NCI-H1417 (cell line): ENCODE results near the gene PPRC1.
"Not testable (repeated sequence)": the region's sequence is repeated elsewhere in the genome, so short reads cannot be mapped to it uniquely, and the experiment has no call there.

ENCODE experiments used
- DNase-seq, 3 experiments: peaks; one replicate each; lab custom pipeline; 2025; lab: John Stamatoyannopoulos, UW

The PPRC1 gene

DNA sequence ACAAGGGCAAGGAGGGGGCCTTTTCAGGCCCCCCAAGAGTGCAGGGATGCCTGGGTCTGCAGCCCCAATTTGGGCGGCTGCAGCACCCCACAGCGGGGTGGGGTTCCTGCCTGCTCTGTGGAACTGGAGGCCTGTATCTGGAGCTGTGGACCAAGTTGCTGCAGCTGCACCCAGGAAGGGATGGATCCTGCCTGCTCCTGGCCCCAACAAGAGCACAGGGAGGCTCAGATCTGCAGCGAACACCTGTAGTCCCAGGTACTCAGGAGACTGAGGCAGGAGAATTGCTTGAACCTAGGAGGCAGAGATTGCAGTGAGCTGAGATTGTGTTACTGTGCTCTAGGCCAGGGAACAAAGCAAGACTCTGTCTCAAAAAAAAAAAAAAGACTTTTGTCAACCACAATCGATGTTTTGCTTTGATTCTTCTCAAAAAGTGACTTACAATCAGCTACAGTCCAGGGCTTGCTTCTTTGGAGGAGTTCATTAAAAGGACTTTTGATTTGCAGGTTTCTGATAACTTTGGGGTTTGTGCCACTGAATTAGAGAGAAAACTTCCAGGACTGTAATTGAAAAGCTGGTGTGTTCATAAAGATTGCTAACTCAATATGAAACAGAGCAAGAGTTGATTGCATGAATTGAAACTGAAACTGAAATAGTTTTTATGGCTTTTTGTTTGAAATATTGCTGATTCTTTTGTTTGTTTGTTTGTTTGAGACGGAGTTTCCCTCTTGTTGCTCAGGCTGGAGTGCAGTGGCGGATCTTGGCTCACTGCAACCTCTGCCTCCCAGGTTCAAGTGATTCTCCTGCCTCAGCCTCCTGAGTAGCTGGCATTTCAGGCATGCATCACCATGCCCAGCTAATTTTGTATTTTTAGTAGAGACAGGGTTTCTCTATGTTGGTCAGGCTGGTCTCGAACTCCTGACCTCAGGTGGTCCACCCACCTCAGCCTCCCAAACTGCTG, 56.4 kb downstream of the PPRC1 start:
- not testable (repeated sequence) for DNase-seq

DNA sequence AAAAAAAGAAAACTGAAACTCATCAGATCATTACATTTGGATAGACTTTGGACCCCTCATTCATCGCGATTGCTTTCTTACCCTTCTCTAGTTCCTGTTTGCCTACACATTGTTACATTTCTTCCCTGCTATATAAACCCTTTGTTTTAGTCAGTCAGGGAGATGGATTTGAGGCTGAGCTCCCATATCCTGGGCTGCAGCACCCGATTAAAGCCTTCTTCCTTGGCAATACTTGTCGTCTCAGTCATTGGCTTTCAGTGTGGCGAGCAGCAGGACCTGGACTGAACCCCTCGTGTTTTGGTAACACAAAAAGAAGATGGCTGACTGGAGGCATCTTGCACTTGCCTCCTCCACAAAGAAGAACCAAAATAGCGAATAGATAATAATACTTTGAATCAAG, 59.1 kb downstream of the PPRC1 start:
- no peak for DNase-seq

DNA sequence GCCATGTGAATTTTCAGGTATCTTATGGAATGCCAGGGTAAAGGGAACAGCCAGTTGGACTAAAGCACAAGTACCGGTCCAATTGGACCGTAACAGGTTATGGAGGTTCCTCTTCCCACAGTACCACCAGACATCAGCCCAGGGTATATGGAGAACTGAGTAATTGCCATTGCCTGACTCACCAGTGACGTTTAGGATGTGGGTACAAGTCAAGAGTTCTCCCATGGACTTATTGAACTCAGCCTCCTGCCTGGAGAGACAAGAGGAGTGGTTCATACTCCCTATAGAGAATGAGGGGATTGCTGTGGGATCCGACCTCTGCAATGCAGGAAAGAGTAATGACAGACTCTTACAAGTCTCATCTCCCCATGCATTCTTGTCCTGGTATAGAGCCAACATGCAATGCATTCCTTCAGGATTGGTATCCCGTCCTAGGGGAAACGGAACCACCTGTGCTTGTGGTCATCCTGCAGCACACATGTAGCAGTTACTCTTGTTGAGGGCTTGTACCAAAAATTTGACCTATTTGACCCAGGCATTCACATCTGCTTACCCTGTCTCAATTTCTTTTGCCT, 62.5 kb downstream of the PPRC1 start:
- no peak for DNase-seq

DNA sequence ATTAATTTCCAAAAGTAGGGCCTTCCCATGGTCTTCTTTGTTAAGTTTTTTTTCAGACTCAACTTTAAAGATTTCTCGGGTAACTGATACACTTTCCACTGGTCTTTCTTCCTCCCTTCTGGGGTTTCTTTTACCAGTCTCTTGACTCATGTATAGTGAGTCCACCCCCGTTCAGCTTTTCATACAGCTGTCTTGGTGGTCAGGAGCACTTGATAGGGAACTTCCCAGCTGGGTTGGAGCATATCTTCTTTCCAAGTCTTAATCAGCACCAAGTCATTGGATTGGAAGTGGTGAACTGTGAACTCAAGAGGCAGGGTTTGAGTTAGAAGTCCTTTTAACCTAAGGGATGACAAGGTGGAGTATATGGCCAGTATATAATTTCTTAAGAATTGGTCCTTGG, 64.1 kb downstream of the PPRC1 start:
- no peak for DNase-seq

DNA sequence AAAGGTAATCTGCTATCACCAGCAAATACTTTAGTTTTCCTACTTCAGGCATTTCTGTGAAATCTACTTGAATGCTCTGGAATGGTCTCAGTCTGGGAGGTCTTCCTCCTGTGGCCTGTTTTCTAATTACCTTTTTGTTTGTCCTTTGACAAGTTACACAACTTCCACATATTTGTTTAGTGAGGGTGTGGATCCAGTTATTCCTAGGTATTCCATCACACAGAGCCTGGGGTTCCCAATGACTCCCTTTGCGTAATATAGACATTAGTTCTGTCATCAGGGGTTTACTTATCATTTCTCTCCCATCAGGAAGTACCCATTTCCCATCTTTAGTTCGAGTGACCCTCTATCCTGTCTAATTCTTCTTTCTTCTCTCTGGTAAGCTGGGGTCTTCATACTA, 65.2 kb downstream of the PPRC1 start:
- DNase-seq = no peak
